HT1080 (cell line): ENCODE results near the gene COL4A4. TPM values are rescaled to one million over a fixed set of nuclear protein-coding genes. Genes with fewer than 3 reads are reported as not detected.

ENCODE experiments used
- DNase-seq: peaks from one replicate; pipeline ENCODE4 v3.0.0-alpha.2; 2015; ENCODE audit warnings: low read depth
- total RNA-seq: library from RNA; depleted of rRNA; stranded (reverse); fragments of >200 nt; shearing (Covaris generic); gene quantifications from 2 replicates; pipeline ENCODE4 v1.2.3, GENCODE V29; 2014

COL4A4 gene
- total RNA-seq, 1 experiment from 2014 or later: 0.14 TPM

DNA sequence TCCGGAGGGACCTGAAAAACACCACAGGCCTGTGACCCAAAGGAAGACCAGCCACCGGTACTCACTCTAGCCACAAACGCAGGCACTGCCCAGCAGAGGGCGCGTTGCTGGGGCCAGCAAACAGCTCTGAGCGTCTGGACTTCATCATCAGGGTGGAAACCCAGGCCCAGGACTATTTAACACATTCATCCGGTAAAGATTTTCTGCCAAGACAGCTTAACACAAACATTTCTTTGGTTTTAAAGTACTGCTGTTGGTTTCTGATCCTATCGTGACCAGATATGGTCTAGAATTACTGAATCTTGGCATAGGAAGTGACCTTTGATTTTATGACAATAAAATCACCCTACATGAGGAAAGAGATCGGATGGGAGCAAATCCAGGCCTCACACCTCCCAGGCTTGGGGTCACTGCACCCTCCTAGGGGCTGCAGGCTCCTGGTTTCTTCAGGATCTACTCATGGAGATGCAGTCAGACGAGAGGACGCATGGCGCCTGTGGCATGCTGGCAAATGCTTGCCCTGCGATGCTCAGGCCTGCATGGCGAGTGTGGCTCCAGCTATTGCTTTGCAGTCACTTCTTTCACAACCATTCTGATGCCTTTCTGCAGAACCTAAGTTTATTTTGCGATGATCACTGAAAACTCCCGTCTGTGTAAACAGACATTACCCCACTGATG, 130.4 kb downstream of the COL4A4 start:
- DNase-seq: peak; percentile 24

DNA sequence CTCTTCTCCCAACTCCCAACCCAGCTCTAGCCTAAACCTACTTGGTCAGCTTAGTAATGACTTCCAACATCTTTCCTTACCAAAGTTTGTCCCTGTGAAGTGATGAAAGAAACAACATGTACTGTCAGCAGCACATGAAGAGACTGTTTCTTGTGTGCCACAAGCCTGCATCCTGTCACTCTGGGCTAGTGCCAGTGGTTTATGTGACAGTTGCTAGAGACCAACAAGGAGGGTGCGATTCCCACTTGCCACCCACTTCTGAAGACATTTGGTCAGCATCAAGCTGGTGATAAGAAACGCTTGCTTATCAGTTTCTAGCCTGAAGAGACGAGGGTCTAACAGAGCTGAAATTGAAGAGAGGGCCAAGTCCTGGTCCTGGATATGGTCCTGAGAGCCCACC, 132.6 kb downstream of the COL4A4 start:
- DNase-seq: no peak

DNA sequence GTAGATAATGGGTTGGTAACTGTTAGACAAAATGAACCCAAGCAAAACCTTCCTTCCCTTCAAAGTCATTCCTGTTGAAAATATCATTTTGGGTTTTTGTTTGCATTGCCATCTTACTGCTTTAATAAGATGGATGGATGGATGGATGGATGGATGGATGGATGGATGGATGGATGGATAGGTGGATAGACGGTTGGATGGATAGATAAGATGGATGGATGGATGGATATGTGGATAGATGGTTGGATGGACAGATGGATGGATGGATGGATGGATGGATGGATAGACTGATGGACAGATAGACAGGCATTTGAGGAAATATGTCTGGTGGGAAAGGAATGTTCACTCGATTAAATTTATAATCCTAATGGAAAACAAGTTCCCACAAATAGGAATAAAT, 133.2 kb downstream of the COL4A4 start:
- DNase-seq: no peak

DNA sequence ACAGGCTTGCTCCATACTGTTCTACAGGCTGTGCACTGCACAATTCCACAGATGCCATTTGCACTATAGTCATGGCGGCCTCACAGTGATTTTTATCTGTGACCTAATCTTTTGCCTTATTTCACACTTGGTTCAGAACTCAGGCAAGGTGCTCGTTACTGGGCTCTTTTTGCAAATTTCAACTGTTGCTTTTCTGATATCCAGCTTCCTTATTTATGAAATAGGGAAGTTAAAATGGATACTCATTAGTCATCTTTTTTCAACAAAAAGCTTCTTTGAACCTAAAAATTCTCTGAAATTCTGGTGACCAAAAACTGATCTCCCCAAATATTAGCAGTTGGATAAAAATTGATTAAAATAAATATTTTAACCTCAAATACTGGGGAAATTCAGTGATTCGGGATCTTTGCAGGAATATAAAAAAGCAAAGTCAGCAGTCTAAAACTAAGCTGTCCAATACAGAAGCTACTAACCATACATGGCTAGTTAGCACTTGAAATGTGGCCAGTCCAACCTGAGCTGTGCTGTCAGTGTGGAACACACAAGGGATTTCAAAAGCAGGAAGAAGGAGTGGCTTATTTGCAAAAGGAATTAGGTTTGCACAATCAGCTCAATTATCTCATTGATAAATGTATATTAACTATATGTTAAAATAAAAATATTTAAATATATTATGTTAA, 134.4 kb downstream of the COL4A4 start:
- no peak for DNase-seq

DNA sequence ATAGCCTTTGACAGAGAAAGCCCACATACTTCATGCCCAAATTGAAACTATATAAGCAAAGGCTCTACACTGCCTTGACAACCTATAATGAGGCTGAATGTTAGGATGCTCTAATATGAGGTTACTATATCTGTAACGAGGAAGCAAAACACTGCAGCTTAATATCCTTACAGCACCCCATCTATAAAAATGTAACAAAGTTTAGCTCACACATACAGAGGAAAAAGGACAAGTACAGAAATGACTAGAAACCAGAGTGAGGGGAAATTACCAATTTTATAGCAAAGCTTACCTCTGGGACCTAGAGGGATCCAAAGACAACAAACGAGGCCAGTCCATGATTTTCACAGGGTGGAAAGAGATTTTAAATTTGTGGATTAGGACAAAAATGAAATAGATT, 138.5 kb downstream of the COL4A4 start:
- DNase-seq: no peak

DNA sequence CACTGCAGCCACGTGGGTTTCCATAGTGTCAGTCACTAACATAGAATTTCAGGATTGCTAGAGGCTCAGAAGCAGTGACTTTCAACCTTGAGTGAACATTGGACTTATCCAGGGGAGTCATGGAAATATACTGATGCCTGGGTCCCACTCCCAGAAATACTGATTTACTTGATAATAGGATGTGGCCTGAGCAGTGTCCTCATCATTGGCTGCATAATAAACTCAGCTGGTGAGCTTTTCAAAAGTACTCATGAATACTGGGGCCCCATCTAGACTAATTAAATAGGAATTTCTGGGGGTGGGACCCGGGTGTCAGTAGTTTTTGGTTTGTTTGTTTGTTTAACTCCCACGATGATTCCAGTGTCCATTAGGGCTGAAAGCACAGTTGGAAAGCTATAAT, 141.4 kb downstream of the COL4A4 start:
- no peak for DNase-seq

DNA sequence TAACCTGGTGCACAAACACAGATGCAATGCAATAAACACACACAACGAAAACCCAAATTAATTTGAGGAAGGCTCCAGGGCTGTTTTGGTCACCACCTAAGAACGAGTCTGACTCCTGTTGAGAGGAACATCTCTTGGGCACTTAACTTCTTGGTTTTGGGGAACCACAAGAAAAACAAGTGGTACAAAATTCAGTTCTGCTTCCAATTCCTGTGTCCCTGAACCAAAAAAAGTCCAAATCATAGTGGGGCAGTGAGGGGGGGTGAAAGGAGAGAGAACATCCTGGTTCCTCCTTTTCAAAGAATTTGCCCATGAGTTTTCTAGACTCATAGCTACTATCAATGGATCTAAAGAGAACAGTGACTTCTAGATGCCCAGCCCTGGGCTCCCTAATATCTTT, 143.6 kb downstream of the COL4A4 start:
- DNase-seq: no peak

DNA sequence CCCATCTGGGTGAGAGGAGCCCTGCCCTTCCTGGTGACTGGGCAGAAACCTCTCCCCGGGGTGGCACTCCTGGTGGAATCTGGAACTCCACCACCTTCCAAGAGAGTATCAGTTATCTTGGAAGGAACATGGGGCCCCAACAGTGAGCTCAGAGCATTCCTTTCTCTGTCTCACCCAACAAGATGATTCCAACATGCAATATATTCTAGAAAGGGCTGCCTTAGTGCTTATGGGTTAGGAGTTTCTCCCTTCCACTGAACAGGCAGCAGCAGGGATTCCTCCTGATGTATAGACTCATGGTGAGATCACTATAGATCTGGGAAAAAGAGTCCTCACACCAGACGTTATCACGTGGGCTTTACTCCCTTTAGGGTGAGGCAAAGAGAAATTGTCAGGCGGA, 147.1 kb downstream of the COL4A4 start:
- DNase-seq: peak; percentile 60

DNA sequence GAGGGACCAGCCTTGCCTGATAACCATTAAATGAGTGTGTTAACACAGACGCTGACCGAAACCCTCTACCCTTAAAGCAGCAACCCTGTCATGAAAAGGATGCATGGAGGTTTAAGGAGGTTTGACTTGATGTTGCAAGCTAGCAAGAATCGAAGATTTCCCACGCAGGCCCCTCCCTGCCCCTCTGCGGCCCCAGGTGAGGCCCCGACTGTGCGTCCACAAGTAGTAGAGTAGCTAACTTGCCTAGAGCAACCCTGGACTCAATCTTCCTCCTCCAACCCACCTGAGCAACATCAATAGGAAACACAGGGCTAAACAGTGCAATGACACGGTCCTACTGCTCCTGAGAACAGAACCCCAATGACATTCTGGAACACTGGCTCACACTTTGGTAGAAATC, 150.1 kb downstream of the COL4A4 start:
- no peak for DNase-seq

DNA sequence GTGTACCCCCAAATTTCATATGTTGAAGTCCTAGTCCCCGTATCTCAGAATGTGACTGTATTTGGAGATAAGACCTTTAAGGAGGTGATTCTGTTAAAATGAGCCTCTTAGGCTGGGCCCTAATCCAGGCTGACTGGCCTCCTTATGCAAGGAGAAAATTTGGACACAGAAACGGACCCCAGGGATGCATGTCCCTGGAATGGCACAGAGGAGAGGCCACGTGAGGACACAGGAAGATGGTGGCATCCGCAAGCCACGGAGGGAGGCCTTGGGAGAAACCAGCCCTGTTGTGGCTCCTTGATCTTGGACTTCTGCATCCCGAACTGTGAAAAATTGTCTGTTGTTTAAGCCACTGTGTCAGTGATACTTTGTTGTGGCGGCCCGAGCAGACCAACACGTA, 150.7 kb downstream of the COL4A4 start:
- DNase-seq: no peak

DNA sequence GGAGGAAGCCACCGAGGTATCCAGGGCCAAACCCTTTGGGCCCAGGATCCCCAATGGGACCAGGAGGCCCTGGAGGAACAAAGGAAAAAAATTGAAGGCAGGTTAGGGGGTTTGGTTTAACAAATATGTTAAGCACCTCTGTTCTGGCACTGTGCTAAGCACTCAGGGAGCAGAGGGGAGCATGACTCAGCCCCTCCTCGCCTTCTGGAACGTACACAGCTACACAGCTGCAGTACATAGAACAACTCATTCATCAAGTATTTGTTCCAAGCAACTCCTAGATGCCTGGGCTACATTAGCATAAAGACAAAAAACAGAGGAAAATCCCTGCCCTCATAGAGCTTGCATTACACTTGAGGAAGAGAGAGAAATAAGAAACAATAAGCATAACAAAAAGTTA, 153.6 kb downstream of the COL4A4 start:
- peak; percentile 44 for DNase-seq

DNA sequence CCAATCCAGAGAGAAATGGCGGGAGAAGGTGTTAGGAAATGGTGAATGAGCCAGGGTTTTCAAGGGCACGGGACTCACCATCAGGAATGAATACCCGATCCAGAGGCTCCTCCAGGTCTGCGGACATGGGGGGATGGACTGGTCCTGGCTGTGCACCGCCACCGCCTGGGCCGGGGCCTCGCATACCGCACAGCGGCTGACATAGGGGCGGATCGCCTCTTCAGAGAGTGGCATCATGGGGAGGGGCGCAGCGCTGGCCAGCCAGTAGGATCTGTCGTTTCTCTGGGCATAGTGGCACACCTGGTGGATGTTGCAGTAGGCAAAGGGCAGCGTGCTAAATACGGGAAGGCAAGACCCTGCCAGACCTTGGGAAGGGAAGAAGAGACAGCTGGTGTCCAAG, 156.1 kb downstream of the COL4A4 start:
- DNase-seq: no peak

DNA sequence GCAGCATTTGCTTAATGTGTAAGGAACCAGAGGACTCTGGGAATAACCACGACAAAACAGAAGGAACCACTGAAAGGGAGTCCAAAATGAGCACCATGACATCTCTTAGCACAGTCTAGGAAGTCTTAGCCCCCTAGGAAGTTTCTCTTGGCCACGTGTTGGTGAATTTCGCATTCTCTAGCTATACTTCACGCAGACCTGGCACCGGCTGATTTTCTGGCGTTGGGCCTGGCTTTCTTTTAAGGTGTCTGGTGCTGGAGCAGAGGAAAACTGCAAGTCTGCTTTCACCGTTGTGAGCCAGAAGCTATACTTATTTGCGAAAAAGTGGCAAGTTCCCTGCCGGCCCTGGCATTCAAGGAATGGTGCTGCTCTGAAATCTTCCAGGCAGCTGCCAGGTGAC, 156.9 kb downstream of the COL4A4 start:
- DNase-seq: no peak

DNA sequence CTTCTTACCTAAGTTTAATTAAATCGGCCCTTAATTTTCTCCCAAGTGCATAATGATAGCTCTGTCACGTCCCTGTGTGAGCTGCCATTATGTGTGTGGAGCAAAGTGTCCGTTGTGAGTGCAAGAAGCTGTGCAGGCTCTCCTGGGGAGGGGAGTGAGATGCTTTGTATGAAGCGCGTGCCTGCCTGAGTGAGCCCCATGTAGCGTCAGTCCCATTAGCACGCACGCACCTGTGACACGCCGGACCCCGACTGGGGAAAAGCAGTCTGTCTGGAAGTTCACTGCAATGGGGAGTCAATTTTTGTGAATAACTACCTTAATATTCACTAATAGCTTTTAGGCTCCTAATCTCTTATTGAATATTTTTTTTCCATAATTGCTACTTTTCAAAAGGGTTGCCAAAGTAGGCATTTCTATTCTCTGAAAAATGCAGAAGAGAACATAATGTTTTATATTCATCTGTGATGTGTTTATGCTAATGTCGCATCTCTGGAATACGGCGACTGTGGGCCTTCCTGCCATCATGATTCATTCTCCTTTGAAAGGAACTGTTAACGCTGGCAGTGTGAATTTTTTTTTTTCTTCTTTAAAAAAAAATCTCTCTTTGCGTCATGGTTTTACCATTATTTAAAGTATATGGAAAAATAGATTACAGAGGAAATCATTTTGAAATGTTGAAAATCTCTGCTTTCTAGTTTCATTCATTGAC, 157.7 kb downstream of the COL4A4 start:
- DNase-seq: no peak

DNA sequence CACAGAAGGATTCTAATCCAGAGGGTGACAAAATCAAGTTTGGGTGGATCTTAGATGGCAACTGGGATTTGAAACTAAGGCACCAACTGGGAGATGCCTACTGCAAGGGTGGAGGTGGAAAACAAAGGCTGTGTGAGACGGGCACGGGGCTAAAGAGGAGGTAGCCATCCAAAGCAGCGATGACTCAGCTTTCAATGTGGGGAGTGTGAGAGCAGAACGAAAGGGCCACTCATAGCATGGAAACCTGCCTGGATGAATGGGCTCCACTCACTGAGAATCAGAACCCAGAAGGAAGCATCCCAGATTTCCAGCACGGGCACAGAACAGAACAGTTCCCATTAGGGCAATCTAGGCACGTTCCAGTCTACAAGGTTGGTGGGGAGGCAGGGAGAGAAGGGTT, 159.5 kb downstream of the COL4A4 start:
- no peak for DNase-seq

DNA sequence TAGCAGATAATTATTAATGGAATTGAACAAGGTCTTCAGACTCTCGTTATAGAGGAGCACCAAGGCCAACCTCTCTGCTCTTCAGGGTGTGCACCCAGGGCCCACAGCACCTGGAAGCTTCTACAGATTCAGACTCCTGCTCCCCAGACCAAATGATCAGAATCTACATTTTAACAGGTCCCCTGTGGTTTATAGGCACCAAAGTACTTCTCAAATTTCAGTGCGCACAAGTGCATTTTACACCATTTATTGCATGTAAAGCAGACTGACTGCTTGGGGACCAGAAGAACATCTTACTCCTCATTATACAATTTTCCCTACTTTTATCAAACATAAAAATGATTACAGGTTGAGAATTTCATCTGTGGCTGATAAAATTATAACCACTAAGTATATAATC, 163.9 kb downstream of the COL4A4 start:
- no peak for DNase-seq

DNA sequence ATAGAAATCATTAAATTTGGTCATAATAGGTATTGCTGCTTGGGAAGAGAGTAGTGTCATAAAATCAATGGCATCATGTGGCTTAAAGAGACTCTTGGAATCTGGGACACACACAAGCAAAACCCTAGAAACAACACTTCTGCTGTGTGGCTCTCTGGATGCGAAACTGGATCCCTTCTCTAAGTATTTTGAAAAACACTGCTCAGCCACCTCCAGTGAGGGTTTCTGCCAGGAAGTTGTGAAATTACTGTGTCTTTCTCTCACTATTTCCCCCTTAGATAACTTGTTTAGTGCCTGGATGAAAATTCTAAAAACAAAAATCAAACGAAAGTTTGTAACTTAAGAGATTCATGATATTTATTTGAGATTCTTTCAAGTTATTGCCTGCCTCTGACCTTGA, 164.3 kb downstream of the COL4A4 start:
- DNase-seq: no peak

DNA sequence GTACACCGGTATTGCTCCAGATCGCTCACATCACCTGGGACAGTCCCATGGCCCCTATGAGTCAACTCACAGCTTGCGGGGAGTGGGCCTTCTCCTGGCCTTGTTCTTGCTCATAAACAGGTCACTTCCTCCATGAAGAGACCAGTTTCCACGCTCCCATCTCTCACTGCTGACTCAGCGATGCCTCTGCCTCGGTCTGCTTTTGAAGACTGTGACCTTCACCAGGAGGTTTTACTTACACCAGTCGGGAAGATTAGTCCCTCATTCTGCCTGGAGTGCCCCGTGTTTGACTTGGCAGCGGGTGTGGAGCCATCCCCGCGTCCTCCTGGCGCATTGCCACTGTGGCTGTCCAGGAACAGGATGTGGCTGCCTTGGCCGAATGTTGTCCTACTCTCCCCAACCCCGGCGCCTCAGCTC, 168.4 kb downstream of the COL4A4 start:
- peak; percentile 99 for DNase-seq

DNA sequence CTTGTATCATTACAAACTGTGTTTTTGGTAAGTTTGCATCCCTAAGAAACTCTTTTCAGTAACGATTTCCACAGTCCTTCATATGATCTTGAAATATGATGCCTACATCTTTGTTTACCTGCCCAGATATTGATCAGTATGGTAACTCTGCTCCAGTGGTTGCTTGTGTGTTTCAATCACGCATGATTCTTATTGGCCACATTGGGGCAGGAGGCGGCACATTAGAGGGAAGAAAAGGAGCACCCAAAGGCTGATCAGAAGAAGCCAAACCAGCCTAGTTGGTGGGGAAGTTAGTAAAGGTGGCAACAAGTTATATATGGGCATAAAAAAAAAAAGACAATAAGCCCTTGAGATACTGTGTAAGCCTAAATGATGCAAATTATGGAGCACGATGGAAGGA, 169.2 kb downstream of the COL4A4 start:
- DNase-seq: no peak

DNA sequence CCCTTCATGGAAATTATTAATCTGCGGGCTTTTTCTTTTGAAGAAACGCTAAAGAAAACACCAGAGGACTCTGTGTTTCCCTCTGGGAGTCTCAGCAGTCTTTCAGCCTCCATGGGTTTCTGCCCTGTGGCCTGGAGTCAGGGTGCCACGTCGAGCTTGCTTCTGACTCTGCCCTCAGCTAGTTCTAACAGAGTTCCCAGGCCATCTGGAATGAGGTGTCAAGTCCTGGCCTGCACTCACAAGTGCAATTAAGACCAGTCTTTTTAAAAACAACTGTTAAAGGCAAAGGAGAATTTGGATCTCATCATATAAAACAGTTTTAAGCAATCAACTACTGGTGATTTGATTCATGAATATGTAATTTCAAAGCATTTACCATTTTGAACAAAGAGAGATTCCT, 170.8 kb downstream of the COL4A4 start:
- no peak for DNase-seq

DNA sequence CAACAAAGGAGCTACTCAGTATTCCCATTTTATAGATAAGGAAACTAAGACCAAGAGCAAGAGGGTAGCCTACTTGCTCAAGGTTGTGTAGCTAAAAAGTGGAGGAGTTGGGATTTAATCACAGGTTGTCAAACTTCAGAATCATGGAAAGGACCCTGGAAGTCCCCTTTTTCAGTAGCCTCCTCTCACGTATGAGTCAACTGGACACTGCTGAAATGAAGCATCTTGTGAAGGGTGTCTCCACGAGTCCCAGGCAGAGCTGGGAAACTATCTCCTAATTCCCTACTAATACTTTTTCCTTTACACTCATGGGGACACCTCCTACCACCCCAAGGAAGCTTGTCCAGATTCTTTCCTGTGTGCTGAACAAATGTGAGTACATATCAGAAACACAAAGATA, 172.3 kb downstream of the COL4A4 start:
- DNase-seq: no peak

DNA sequence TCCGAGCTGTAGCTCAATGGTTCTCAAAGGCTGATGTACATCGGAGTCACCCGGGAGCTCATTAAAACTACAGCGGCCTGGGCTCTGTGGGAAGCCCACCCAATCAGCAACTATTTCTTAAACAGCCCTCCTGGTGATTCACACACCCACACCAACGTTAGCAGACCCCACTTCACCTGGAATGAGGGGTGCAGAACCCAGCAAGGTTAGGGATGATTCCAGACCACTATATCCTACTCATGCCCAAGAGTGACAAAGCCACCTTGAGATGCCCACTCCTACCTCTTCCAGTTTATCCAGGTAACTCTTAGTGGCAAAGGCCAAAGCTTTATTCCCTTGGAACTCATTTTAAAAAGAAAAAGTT, 178.4 kb downstream of the COL4A4 start:
- no peak for DNase-seq
